Activated CD8-positive, alpha-beta memory T cell treated with anti-CD3 and anti-CD28 coated beads, Interleukin-2, amount 50 U/mL, for 4 hours (primary cell): ENCODE data around the gene PCSK2.

Source experiments
- DNase-seq: peaks from one replicate; pipeline ENCODE4 v3.0.0-alpha.2; 2020

Gene PCSK2

GRCh38 chr20:17510548-17510947 lies 283.7 kb downstream of the PCSK2 start:
- no peak for DNase-seq

DNA sequence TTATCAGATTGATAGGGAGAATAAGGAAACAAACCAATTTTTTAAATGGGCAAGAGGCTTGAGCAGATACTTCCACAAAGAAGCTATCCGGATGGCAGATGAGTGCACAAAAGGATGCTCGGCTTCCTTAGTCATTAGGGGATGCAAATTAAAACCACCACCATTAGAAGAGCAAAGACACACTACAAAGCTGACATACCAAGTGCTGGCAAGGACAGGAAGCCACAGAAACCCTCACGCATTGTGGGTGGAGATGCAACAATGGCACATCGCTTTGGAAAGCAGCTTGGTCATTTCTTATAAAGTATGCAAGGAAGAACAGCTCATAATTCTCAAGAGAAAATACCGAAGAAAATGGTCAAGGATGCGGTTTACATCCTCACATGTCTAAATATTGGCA lies 284.6 kb downstream of the PCSK2 start:
- DNase-seq: no peak

DNA sequence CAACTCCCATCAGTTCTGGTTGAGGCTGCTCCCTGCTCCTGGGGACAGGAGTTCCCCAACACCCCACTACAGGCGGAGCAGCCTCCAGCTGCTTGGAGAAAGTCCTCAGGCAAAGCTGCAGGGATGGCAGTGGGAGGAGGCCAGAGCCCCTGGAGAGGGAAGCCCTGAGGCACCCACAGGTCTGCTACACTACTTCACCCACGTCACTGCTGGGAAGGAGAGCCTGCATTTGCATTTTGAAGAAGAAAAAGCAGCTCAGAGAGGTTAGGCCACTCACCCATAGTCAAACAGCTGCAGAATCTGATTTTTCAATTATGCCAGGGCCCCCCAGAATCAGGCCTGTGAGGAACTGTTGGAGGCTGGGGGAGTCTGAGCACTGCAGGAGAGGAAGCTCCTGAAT lies 287.1 kb downstream of the PCSK2 start:
- no peak for DNase-seq

DNA sequence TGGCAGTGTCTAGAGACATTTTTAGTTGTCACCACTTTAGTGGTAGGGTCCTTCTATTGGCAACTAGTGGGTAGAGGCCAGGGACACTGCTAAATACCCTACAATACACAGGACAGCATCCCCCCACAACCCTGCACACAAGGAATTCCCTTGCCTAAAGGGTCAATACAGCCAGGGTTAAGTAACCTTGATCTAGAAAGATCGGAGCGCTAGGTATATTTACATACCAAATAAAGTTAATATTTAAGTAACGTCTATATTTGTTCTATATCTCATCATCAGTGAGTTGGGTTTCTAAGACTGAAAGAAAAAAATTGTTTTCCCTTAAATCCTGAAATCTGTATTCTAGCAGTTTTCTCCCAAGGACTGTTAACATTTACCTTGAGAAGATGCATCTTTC lies 288.2 kb downstream of the PCSK2 start:
- DNase-seq: no peak

DNA sequence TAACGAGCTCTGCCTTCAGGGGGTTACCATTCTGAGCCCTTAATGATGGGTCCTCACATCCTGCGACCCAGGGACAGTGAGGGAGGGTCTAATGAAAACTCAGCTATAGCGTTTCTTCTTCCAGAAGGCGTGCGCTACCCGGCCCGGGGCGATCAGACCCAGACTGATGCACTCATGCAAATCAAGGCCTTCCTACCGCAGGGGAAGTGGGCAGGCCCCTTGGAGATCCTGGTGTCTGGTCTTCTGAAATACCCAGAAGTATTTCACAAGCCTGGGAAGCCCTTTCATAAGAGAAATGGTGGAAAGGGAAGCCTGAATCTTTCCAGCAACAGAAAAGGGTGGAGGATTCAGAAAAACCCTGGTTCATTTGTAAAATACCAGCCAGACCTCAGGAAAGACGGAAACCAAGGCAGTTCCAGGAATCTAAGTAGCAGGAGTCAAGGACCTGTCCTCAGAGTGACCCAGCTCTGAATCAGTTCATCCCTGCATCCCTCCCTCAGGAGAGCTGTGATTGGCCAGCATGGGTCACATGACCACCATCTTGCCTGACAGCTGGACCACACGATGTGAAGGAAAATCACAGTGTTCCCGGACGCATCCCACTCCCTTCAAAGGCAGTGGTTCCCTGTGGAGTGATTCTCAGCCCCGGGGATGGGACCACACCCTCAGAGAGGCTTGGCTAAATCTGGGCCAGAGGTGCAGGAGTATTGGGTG lies 291.7 kb downstream of the PCSK2 start:
- DNase-seq: no peak

GRCh38 chr20:17519606-17520285 lies 292.9 kb downstream of the PCSK2 start:
- no peak for DNase-seq

- no peak for DNase-seq
Observed at GRCh38 chr20:17520583-17520982, 293.7 kb downstream of the PCSK2 start.

DNA sequence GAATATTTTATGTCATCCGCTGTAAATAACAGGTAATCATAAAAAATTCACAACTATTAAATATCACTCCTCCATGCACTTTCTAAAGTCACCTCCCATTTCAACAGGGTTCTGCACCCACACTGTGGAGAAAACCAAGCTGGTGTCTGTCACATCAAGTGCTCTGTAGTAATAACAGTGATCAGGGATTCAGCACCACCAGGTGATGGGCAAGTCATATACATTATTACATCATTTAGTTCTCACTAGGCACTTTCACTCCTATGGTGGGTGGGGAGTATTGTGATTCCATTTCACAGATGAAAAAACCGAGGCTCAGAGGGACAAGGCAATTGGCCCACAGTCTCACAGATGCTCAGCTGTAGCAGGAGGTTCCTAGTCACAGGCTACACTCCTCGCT lies 295.7 kb downstream of the PCSK2 start:
- DNase-seq: no peak

DNA sequence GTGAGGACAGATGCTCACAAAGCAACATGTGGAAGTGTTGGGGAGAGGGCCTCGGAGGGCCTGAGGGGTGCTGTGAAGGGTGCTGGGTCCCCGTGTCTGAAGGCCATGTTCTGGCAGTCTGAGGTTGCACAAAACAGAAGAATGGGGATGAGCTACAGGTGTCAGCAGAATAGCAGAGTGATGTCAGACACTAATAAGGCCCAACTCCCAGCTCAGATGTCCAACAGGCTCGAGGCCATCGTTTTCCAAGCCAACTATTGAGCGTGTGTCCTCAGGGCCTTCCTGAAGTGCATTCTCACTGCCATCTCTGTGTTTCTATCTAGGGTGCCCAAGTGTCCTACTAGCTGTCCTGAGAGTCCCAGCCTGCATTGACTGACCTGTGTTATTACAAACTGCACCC lies 296.5 kb downstream of the PCSK2 start:
- no peak for DNase-seq

DNA sequence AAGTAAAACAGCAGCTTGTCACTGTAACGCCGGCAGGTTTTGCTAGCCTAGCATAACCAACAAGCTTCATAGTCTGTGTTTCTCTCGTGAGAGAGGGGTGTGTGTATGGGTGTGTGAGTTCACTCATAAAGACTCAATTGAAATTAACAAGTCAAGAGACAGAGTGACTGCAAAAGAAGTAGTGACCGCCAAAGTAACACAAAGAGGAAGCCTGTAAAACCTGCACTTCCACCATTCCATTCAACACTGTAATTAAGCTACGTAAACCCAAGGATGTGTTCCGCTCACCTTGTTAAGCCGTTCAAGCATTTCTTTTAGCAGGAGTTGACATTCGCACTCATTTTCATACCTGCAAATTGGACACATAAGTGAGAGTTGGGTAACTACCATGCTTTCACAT lies 297.7 kb downstream of the PCSK2 start:
- DNase-seq: no peak

DNA sequence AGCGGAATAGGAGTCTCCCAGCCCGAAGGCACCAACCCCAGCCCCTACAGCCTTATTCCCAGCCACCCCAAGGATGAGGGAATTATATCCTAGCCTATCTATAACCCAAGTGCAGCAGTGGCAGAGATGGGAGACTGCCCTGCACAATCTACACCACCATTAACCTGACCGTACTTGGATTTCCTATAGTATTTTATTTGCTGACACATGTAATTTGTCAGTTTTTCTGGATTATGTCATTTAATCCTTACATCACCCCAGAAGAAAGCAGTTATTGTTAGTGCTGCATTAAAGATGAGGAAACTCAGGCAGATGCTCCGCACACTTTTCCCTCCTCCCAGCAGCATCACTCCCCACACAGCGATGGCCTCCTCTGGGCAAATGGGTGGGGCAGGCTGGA lies 298.3 kb downstream of the PCSK2 start:
- no peak for DNase-seq

DNA sequence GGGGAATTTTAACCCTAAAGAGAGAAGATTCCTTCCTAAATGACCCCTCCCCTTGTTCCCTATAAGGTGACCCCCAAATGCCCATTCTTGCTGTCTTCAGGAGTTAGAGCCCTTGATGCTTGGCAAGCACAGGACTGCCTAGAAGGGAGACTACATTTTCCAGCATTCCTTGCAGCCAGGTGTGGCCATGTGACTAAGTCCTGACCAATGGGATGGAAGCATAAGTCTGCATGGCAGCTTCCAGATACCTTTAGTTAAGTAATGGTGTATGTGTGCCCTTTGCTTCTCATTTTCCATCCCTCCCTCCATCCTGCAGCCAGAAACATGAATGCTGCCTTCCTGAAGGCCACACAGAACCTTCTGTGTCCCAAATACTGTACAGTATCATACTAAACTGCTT lies 298.8 kb downstream of the PCSK2 start:
- no peak for DNase-seq

GRCh38 chr20:17529586-17529985 lies 302.7 kb downstream of the PCSK2 start:
- DNase-seq: no peak

DNA sequence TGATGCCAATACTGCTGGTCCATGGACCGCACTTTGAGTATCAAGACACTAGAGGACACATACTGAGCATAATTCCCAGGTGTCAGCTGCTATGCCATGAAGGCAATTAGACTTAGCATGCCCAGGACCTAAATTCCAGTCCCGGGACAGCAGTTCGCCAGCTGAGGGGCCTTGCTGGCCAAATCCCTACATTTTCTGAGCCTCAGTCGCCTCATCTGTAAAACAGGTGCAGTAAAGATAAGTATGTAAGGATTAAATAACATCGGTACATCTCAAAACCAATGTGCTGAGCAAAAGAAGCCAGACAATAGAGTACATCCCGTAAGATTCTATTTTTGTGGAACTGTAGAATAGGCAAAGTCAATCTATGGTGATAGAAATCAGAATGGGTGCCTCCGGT lies 303.3 kb downstream of the PCSK2 start:
- DNase-seq: no peak

DNA sequence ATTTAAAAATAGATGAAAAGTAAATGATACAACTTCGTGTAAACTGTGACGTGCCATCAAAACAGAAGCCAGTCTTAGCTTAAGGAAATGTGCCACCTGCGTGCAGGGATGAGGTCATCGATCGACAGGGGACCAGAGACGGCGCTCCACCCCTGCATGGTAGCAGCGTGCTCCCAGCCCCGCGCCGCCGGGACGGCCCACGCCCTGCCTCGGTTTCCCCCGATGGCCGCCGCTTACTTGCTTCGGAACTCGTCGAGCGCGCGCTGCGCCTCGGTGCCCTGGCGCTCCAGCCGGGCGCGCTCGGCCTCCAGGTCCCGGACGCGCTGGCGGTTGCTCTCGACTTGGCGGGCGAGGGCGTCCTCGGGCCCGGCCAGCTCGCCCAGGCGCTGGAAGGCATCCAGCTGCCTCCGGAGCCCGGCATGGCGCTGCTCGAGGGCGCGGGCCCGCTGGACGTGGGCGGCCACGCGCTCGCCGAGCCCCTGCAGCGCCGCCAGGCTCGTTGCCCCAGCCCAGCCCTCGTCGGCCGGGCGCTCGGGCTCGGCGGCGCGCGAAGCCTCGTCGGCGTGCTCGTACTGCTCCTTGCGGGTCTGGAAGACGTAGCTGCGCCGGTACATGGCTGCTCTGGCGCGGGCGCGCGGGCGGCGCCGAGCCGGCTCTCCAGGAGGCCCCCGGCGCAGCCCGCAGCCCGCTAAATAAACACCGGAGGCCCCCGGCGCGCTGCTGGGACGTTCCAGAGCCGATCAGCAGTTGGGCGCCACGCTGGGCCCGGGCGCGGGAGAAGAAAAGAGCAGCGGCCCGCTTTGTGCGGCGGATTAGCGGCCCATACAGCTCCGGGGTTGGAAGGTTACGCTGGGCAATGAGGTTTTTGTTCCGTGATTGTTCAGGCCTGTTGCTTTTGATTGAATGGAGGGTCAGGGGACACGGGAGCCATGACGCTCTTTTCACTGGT lies 304.1 kb downstream of the PCSK2 start, which contains the start of gene BFSP1:
Gene BFSP1 (minus strand): TSS at position 664 of the 949 bp plus-strand sequence. CDS start 50 bp downstream, at position 614.
- DNase-seq: peak; percentile 28

- no peak for DNase-seq
Observed at GRCh38 chr20:17531665-17532025, 304.8 kb downstream of the PCSK2 start.

GRCh38 chr20:17533396-17533795 lies 306.6 kb downstream of the PCSK2 start:
- no peak for DNase-seq

DNA sequence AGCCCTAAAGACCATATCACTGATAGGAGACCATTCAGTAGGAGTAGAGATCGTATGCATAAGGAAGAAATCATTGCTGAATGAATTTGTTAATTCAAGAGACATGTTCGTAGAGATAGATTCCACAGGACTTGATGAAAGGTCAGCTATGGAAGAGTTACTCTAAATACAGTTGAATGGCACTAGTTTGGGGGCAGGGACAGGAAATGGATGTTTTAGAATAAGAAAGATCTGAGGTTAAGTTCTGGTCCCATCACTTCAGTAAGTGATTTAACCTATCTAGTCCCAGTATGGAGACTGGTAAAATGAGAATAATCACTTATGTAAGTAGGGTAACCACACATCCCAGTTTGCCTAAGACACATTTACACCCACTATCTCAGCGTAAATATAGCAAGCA lies 307.2 kb downstream of the PCSK2 start:
- no peak for DNase-seq
